Keratinocyte (primary cell): ENCODE measurements around the gene VPS8. TPM values are rescaled to one million over a fixed set of nuclear protein-coding genes. Genes with fewer than 3 reads are reported as not detected.

Experiments used
- DNase-seq: peaks from one replicate; pipeline ENCODE4 v3.0.0-alpha.2; 2011; ENCODE audit warnings: low read depth, missing footprints, low spot score
- FAIRE-seq: peaks from 2 replicates; lab custom pipeline; 2011; peaks lifted over from hg19 to GRCh38; lab: Jason Lieb, UNC
- H2AFZ ChIP-seq: 2 replicates; pipeline ENCODE4 v1.6.0; 2012; ENCODE audit warnings: low read length, control low read depth, inconsistent platforms; ENCODE audit not compliant: control insufficient read depth
- H3K27ac ChIP-seq: 2 replicates; pipeline ENCODE4 v1.5.1; 2011; ENCODE audit warnings: low read length; ENCODE audit not compliant: control insufficient read depth, insufficient read depth
- H3K27me3 ChIP-seq: 3 replicates; pipeline ENCODE4 v1.6.0; 2011; ENCODE audit warnings: low read length; ENCODE audit not compliant: control insufficient read depth, insufficient read depth; ENCODE audit errors: extremely low read depth
- H3K36me3 ChIP-seq, 2 experiments: 2 replicates in 1 of 2; 3 replicates in 1 of 2; pipeline ENCODE4 v1.5.1; 2011; ENCODE audit warnings: low read length in 2 of 2, mild to moderate bottlenecking in 1 of 2; ENCODE audit not compliant: control insufficient read depth in 2 of 2, insufficient read depth in 2 of 2; ENCODE audit errors: extremely low read depth in 1 of 2
- H3K4me1 ChIP-seq: 3 replicates; pipeline ENCODE4 v1.5.1; 2011; ENCODE audit warnings: low read length; ENCODE audit not compliant: control insufficient read depth, insufficient read depth; ENCODE audit errors: extremely low read depth
- H3K4me2 ChIP-seq: 3 replicates; pipeline ENCODE4 v1.6.0; 2011; ENCODE audit warnings: low read depth, low read length; ENCODE audit not compliant: control insufficient read depth, insufficient read depth; ENCODE audit errors: extremely low read depth
- H3K4me3 ChIP-seq, 3 experiments: fragments of 200-600 bp in 1 of 3; sonication (generic) in 1 of 3; 2 replicates in 2 of 3; 3 replicates in 1 of 3; pipeline ENCODE4 v1.5.1; 2011 to 2016; ENCODE audit warnings: low read length in 3 of 3, mild to moderate bottlenecking in 3 of 3, control low read depth in 2 of 3, inconsistent platforms in 1 of 3, low read depth in 1 of 3, mixed read lengths in 1 of 3, mixed run types in 1 of 3, moderate library complexity in 1 of 3; ENCODE audit not compliant: control insufficient read depth in 2 of 3, insufficient read depth in 2 of 3; ENCODE audit errors: extremely low read depth in 1 of 3
- H3K79me2 ChIP-seq: 2 replicates; pipeline ENCODE4 v1.6.0; 2012; ENCODE audit warnings: low read length; ENCODE audit not compliant: control insufficient read depth, insufficient read depth
- H3K9ac ChIP-seq: 3 replicates; pipeline ENCODE4 v1.6.0; 2011; ENCODE audit warnings: low read length; ENCODE audit not compliant: control insufficient read depth, insufficient read depth; ENCODE audit errors: extremely low read depth
- H3K9me1 ChIP-seq: 3 replicates; pipeline ENCODE4 v1.6.0; 2011; ENCODE audit warnings: low read length; ENCODE audit not compliant: control insufficient read depth, insufficient read depth; ENCODE audit errors: extremely low read depth
- H3K9me3 ChIP-seq: 2 replicates; pipeline ENCODE4 v1.5.1; 2012; ENCODE audit warnings: low read depth, low read length; ENCODE audit not compliant: control insufficient read depth
- H4K20me1 ChIP-seq: 3 replicates; pipeline ENCODE4 v1.6.0; 2011; ENCODE audit warnings: low read length; ENCODE audit not compliant: control insufficient read depth, insufficient read depth; ENCODE audit errors: extremely low read depth
- EZH2 ChIP-seq: IDR thresholded peaks from one replicate; pipeline ENCODE4 v1.6.1; 2012; ENCODE audit warnings: inconsistent platforms, mild to moderate bottlenecking, low read length, moderate library complexity
- dilution Hi-C: fragments of 300-500 bp; cut with MboI; formaldehyde crosslinking; loops from one replicate; pipeline ENCODE4 v1.7.0; 2020; ENCODE audit warnings: low sequenced_read_pairs; ENCODE audit not compliant: extremely low pct_ligation_motif_present
- polyA plus RNA-seq, 5 experiments: library from polyadenylated mRNA; depleted of rRNA in 3 of 5; stranded (reverse) in 3 of 5; stranded (forward) in 1 of 5; unstranded in 1 of 5; fragments of >200 nt; gene quantifications; 1 replicate in 1 of 5; 2 replicates in 3 of 5; 3 replicates in 1 of 5; pipeline versions ENCODE4 v1.2.1 to v1.2.3, GENCODE V29; 2011 to 2012; ENCODE audit warnings: missing spikeins in 2 of 5, low read depth in 1 of 5, low replicate concordance in 1 of 5
- TF ChIP-seq, protein P1 (sequence below), 3 experiments: IDR thresholded peaks in 1 of 3; conservative IDR thresholded peaks in 1 of 3; optimal IDR thresholded peaks in 1 of 3; 2 replicates in 2 of 3; 3 replicates in 1 of 3; pipeline versions ENCODE3 to v1.5.1; 2011; ENCODE audit warnings: low read length in 3 of 3, mild to moderate bottlenecking in 3 of 3, moderate library complexity in 2 of 3, control low read depth in 1 of 3, inconsistent platforms in 1 of 3; ENCODE audit not compliant: insufficient read depth in 2 of 3; ENCODE audit errors: extremely low read depth in 1 of 3

VPS8 gene
- polyA plus RNA-seq, 1 donor (not counting 4 experiments of a cell fraction or from before 2014, with no cell fraction given): 28.4 TPM

DNA sequence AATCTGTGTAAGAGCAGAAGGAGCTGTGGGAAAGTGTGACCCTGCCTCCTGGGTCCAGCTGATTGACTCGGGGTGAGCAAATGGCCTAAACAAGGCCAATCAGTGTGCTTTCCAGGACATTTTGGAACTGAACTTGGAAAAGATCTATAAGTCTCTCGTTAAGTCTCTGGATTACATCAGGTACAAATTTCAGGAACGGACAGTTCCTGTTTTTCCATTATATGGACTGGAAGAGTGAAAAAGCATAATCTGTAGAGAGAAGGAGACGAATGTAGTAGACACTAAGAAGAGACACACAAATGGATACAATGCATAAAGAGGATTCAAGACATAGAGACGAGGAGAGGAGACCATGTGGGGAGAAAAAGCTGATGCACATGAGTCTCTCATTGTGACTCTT lies 173.6 kb downstream of the VPS8 start:
- no peak overlapping the region for H3K9ac ChIP-seq
- H3K9me1 ChIP-seq: no peaks in the 10 kb centered on the region
- H3K4me3 ChIP-seq: no peak overlapping the region
- DNase-seq (no peak), FAIRE-seq (no peak)
- TF ChIP-seq, protein P1, sequence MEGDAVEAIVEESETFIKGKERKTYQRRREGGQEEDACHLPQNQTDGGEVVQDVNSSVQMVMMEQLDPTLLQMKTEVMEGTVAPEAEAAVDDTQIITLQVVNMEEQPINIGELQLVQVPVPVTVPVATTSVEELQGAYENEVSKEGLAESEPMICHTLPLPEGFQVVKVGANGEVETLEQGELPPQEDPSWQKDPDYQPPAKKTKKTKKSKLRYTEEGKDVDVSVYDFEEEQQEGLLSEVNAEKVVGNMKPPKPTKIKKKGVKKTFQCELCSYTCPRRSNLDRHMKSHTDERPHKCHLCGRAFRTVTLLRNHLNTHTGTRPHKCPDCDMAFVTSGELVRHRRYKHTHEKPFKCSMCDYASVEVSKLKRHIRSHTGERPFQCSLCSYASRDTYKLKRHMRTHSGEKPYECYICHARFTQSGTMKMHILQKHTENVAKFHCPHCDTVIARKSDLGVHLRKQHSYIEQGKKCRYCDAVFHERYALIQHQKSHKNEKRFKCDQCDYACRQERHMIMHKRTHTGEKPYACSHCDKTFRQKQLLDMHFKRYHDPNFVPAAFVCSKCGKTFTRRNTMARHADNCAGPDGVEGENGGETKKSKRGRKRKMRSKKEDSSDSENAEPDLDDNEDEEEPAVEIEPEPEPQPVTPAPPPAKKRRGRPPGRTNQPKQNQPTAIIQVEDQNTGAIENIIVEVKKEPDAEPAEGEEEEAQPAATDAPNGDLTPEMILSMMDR (optimal IDR thresholded peaks at IDR 0.05 in 1 of 3, IDR thresholded peaks at IDR 0.05 in 1 of 3, conservative IDR thresholded peaks at IDR 0.05 in 1 of 3; ENCODE audit: extremely low read depth in 1 of 3, insufficient read depth in 2 of 3, low read length in 3 of 3): no peak
- H3K4me2 ChIP-seq: no peak overlapping the region
- peaks cover 0 to 2% of the 10 kb centered on the region in 2 experiments for H3K36me3 ChIP-seq
- dilution Hi-C loops: no loop called here
- no peaks in the 10 kb centered on the region for H3K9me3 ChIP-seq
- H3K79me2 ChIP-seq: no peaks in the 10 kb centered on the region
- H4K20me1 ChIP-seq: no peaks in the 10 kb centered on the region
- no peaks in the 10 kb centered on the region for H3K4me1 ChIP-seq
- H3K27ac ChIP-seq: no peak overlapping the region
- H2AFZ ChIP-seq: no peak overlapping the region
- no peaks in the 10 kb centered on the region for H3K27me3 ChIP-seq

GRCh38 chr3:184986366-184986889 lies 174.5 kb downstream of the VPS8 start:
- FAIRE-seq: no peak
- H3K9me1 ChIP-seq: no peaks in the 10 kb centered on the region
- no peaks in the 10 kb centered on the region for H3K9me3 ChIP-seq
- no peaks in the 10 kb centered on the region for H3K27me3 ChIP-seq
- dilution Hi-C loops: no loop called here
- no peak overlapping the region for H3K27ac ChIP-seq
- H3K36me3 ChIP-seq: peaks cover 0 to 2% of the 10 kb centered on the region in 2 experiments
- H2AFZ ChIP-seq: no peak overlapping the region
- no peaks in the 10 kb centered on the region for H4K20me1 ChIP-seq
- no peak overlapping the region for H3K4me3 ChIP-seq
- no peak overlapping the region for H3K9ac ChIP-seq
- no peak for DNase-seq
- no peaks in the 10 kb centered on the region for H3K4me1 ChIP-seq
- no peaks in the 10 kb centered on the region for H3K79me2 ChIP-seq
- H3K4me2 ChIP-seq: no peak overlapping the region
- TF ChIP-seq, protein P1 (optimal IDR thresholded peaks at IDR 0.05 in 1 of 3, IDR thresholded peaks at IDR 0.05 in 1 of 3, conservative IDR thresholded peaks at IDR 0.05 in 1 of 3; ENCODE audit: extremely low read depth in 1 of 3, insufficient read depth in 2 of 3, low read length in 3 of 3): no peak
- TF ChIP-seq EZH2: no peak
